ENCODE measurements around the gene KCNMA1. TPM values are rescaled to one million over a fixed set of nuclear protein-coding genes. Genes with fewer than 3 reads are reported as not detected.
A peak's percentile ranks its signal among the peaks of the same experiment; 100 is the strongest.

The KCNMA1 gene
- total RNA-seq, 4 donors from 2014 or later: 146 to 300 (median 265) TPM

- no peak for DNase-seq (ENCODE audit: extremely low spot score)
- H3K9me3 ChIP-seq: no peaks in the 10 kb centered on the region
- H3K4me3 ChIP-seq: no peak overlapping the region
- no peaks in the 10 kb centered on the region for H3K36me3 ChIP-seq
- peaks cover 9 to 95% (median 73%) of the 10 kb centered on the region in 4 donors for H3K4me1 ChIP-seq
- H3K27ac ChIP-seq (replicated peaks in 1 of 4): peak overlapping the region in 2 of 4 donors; percentile 7 to 35
- WGBS: 79% methylated on average over 4 of the region's 4 CpGs
- intact Hi-C loops (cut with DNase I): no loop called here
- H3K27me3 ChIP-seq: no peaks in the 10 kb centered on the region
- no peak for TF ChIP-seq POLR2AphosphoS5 (IDR thresholded peaks at IDR 0.05)
These were observed 19.5 kb downstream of the KCNMA1 start for GRCh38 chr10:77618117-77618516.

- Histone ChIP-seq H3K4me3 (no peak overlapping the region), H3K36me3 (no peaks in the 10 kb centered on the region), H3K27ac (replicated peaks in 1 of 4) (peak overlapping the region in 3 of 4 donors; percentile 35 to 83 (median 79)), H3K4me1 (peaks cover 9 to 95% (median 70%) of the 10 kb centered on the region in 4 donors), H3K27me3 (no peaks in the 10 kb centered on the region), H3K9me3 (no peaks in the 10 kb centered on the region)
- intact Hi-C loops (cut with DNase I): no loop called here
- 69% methylated on average over 5 of the region's 5 CpGs for WGBS
- no peak for DNase-seq (ENCODE audit: extremely low spot score)
- TF ChIP-seq CTCF (IDR thresholded peaks at IDR 0.05) (no peak), EP300 (IDR thresholded peaks at IDR 0.05) (no peak), POLR2AphosphoS5 (IDR thresholded peaks at IDR 0.05) (no peak), POLR2A (IDR thresholded peaks at IDR 0.05; ENCODE audit: low read depth) (no peak)
These were observed 20.8 kb downstream of the KCNMA1 start for GRCh38 chr10:77616766-77617165.

DNA sequence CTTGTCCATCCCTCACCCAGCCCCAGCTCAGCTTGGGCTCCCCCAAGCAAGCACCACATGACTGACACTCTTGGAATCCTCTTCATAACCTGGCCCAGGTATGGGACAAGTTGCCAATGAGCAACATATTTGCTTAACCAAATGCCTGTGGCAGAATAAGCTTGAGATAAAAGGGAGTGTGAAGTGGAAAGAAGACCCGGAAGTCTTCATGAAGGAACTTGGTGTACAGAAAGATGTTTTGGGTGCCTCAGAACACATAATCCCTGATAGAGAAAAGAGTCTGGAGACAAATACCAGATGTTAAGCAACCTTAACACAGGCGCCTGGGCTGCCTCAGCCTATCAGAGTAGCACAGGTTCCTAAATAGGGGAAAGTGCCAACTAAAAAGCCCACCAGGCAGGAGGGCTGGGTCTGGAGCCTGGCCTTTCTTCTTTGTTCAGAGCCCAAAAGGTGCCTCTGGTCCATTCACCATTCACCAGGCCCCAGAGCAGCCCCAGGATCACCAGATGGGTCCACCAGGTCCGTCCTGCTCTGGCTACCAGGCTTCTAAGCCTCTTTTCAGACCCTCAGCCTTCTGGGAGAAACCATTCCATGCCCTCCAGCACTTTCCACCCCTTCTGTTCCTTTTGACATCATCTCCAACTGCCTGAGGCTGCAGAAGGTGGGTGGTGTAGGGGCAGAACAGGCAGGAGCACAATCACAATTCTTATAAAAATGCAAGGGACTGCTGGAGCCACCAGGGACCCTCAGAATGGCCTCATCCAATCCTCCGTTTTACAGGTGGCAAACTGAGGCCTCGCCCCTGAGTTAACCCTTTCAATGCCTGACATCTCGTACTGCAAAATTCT, 22.6 kb downstream of the KCNMA1 start:
- H3K4me3 ChIP-seq: no peak overlapping the region
- H3K36me3 ChIP-seq: no peaks in the 10 kb centered on the region
- no peak for DNase-seq (ENCODE audit: extremely low spot score)
- peaks cover 9 to 98% (median 66%) of the 10 kb centered on the region in 4 donors for H3K4me1 ChIP-seq
- intact Hi-C loops (cut with DNase I): no loop called here
- TF ChIP-seq POLR2A (IDR thresholded peaks at IDR 0.05; ENCODE audit: low read depth) (no peak), POLR2AphosphoS5 (IDR thresholded peaks at IDR 0.05) (peak; percentile 64 to 67), EP300 (IDR thresholded peaks at IDR 0.05) (peak; percentile 38), CTCF (IDR thresholded peaks at IDR 0.05) (no peak)
- 67% methylated on average over 6 of the region's 6 CpGs for WGBS
- no peaks in the 10 kb centered on the region for H3K9me3 ChIP-seq
- peak overlapping the region; percentile 79 to 83 (median 80) for H3K27ac ChIP-seq (replicated peaks in 1 of 4)
- H3K27me3 ChIP-seq: no peaks in the 10 kb centered on the region

DNA sequence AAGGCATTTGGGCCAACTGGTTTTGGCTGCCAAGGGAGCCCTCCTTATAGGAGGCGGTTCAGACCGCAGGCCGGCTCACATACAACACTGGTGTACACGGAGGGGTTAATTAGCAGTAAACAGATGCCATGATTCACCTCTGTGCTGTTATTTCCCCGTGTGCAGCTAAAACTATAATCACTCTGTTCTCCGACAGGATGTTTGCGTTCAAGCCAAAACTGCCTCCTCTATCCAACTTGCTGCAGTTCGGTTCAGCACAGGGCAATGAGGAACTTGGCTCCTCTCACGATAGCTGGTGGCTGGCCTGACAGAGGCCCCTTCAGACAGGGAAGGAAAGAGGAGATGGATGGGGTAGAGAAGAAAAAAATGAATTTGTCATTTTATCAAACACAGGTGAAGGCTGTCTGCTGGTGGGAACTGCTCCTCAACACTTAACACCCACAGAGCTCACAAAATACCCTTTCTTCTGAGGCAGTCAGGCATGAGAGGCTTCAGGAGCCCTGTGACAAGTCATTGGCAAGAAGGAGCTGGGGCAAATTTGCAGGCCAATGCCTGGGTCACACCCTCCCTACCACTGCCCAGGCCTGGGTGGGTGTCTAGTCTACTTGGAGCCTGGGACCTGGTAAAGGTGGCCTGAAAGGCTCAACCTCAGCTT, 24.0 kb downstream of the KCNMA1 start:
- H3K27me3 ChIP-seq: no peaks in the 10 kb centered on the region
- H3K9me3 ChIP-seq: no peaks in the 10 kb centered on the region
- H3K4me1 ChIP-seq: peaks cover 9 to 93% (median 66%) of the 10 kb centered on the region in 4 donors
- intact Hi-C loops (cut with DNase I): no loop called here
- TF ChIP-seq POLR2A (IDR thresholded peaks at IDR 0.05; ENCODE audit: low read depth) (no peak), CTCF (IDR thresholded peaks at IDR 0.05) (no peak), POLR2AphosphoS5 (IDR thresholded peaks at IDR 0.05) (peak in 1 of 2 donors; percentile 43), EP300 (IDR thresholded peaks at IDR 0.05) (no peak)
- WGBS: 30% methylated on average over 7 of the region's 9 CpGs
- no peak overlapping the region for H3K4me3 ChIP-seq
- no peak for DNase-seq (ENCODE audit: extremely low spot score)
- H3K27ac ChIP-seq (replicated peaks in 1 of 4): peak overlapping the region; percentile 79 to 83 (median 80)
- no peaks in the 10 kb centered on the region for H3K36me3 ChIP-seq

- Histone ChIP-seq H3K4me3 (no peak overlapping the region), H3K27me3 (no peaks in the 10 kb centered on the region), H3K27ac (replicated peaks in 1 of 4) (peak overlapping the region in 1 of 4 donors; percentile 6), H3K4me1 (peaks cover 9 to 95% (median 73%) of the 10 kb centered on the region in 4 donors), H3K36me3 (no peaks in the 10 kb centered on the region), H3K9me3 (no peaks in the 10 kb centered on the region)
- no peak for DNase-seq (ENCODE audit: extremely low spot score)
- WGBS: 95% methylated on average over 2 of the region's 2 CpGs
- intact Hi-C loops (cut with DNase I): no loop called here
- no peak for TF ChIP-seq POLR2AphosphoS5 (IDR thresholded peaks at IDR 0.05)
- TF ChIP-seq POLR2A (IDR thresholded peaks at IDR 0.05; ENCODE audit: low read depth): no peak
- no peak for TF ChIP-seq EP300 (IDR thresholded peaks at IDR 0.05)
- no peak for TF ChIP-seq CTCF (IDR thresholded peaks at IDR 0.05)
These were observed 25.9 kb downstream of the KCNMA1 start for GRCh38 chr10:77611670-77612069.
